Measurements from ENCODE around the gene MRTO4. TPM values are rescaled to one million over a fixed set of nuclear protein-coding genes. Genes with fewer than 3 reads are reported as not detected.

MRTO4 gene
- total RNA-seq, 1 experiment from 2014 or later, result 54.6 TPM

- Mint-ChIP-seq H3K4me3 (no peak overlapping the region), H3K27me3 (ENCODE audit: low read depth) (peaks cover 6% of the 10 kb centered on the region), H3K27ac (no peak overlapping the region), H3K4me1 (peaks cover 13% of the 10 kb centered on the region), H3K9me3 (no peaks in the 10 kb centered on the region), H3K36me3 (peaks cover 31% of the 10 kb centered on the region)
- CTCF ChIA-PET, result interaction anchor here (1.2 kb wide), 1 partner anchor 40 kb away, joined by 4 read pairs; no protein-coding TSS in a partner anchor
- POLR2A ChIA-PET, result no interaction called here
- no peak for ATAC-seq
- TF ChIP-seq E2F1 (CRISPR knock-in tag; IDR thresholded peaks at IDR 0.05) (no peak), MLX (CRISPR knock-in tag; IDR thresholded peaks at IDR 0.05) (no peak), TP53 (CRISPR knock-in tag; IDR thresholded peaks at IDR 0.05) (no peak), SMAD3 (CRISPR knock-in tag; IDR thresholded peaks at IDR 0.05; ENCODE audit: borderline replicate concordance) (no peak), IRF2 (CRISPR knock-in tag; IDR thresholded peaks at IDR 0.05; ENCODE audit: borderline replicate concordance, low read depth) (no peak), NR1H2 (CRISPR knock-in tag; IDR thresholded peaks at IDR 0.05) (no peak), ZBTB21 (CRISPR knock-in tag; IDR thresholded peaks at IDR 0.05; ENCODE audit: borderline replicate concordance) (no peak), ESRRA (CRISPR knock-in tag; IDR thresholded peaks at IDR 0.05; ENCODE audit: borderline replicate concordance) (no peak), ZNF671 (CRISPR knock-in tag; IDR thresholded peaks at IDR 0.05) (no peak), OVOL2 (CRISPR knock-in tag; IDR thresholded peaks at IDR 0.05; ENCODE audit: borderline replicate concordance) (no peak), ZBTB43 (CRISPR knock-in tag; IDR thresholded peaks at IDR 0.05) (no peak), JUN (CRISPR knock-in tag; IDR thresholded peaks at IDR 0.05) (no peak), IRF1 (CRISPR knock-in tag; IDR thresholded peaks at IDR 0.05) (no peak), ZNF121 (CRISPR knock-in tag; IDR thresholded peaks at IDR 0.05) (no peak), ZNF138 (CRISPR knock-in tag; conservative IDR thresholded peaks at IDR 0.05) (no peak), AFF4 (CRISPR knock-in tag; IDR thresholded peaks at IDR 0.05; ENCODE audit: borderline replicate concordance) (no peak), ATF6 (CRISPR knock-in tag; IDR thresholded peaks at IDR 0.05) (no peak)
- TF ChIP-seq, protein P1, sequence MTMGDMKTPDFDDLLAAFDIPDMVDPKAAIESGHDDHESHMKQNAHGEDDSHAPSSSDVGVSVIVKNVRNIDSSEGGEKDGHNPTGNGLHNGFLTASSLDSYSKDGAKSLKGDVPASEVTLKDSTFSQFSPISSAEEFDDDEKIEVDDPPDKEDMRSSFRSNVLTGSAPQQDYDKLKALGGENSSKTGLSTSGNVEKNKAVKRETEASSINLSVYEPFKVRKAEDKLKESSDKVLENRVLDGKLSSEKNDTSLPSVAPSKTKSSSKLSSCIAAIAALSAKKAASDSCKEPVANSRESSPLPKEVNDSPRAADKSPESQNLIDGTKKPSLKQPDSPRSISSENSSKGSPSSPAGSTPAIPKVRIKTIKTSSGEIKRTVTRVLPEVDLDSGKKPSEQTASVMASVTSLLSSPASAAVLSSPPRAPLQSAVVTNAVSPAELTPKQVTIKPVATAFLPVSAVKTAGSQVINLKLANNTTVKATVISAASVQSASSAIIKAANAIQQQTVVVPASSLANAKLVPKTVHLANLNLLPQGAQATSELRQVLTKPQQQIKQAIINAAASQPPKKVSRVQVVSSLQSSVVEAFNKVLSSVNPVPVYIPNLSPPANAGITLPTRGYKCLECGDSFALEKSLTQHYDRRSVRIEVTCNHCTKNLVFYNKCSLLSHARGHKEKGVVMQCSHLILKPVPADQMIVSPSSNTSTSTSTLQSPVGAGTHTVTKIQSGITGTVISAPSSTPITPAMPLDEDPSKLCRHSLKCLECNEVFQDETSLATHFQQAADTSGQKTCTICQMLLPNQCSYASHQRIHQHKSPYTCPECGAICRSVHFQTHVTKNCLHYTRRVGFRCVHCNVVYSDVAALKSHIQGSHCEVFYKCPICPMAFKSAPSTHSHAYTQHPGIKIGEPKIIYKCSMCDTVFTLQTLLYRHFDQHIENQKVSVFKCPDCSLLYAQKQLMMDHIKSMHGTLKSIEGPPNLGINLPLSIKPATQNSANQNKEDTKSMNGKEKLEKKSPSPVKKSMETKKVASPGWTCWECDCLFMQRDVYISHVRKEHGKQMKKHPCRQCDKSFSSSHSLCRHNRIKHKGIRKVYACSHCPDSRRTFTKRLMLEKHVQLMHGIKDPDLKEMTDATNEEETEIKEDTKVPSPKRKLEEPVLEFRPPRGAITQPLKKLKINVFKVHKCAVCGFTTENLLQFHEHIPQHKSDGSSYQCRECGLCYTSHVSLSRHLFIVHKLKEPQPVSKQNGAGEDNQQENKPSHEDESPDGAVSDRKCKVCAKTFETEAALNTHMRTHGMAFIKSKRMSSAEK (CRISPR knock-in tag; IDR thresholded peaks at IDR 0.05; ENCODE audit: borderline replicate concordance), result no peak
- TF ChIP-seq, protein P2, sequence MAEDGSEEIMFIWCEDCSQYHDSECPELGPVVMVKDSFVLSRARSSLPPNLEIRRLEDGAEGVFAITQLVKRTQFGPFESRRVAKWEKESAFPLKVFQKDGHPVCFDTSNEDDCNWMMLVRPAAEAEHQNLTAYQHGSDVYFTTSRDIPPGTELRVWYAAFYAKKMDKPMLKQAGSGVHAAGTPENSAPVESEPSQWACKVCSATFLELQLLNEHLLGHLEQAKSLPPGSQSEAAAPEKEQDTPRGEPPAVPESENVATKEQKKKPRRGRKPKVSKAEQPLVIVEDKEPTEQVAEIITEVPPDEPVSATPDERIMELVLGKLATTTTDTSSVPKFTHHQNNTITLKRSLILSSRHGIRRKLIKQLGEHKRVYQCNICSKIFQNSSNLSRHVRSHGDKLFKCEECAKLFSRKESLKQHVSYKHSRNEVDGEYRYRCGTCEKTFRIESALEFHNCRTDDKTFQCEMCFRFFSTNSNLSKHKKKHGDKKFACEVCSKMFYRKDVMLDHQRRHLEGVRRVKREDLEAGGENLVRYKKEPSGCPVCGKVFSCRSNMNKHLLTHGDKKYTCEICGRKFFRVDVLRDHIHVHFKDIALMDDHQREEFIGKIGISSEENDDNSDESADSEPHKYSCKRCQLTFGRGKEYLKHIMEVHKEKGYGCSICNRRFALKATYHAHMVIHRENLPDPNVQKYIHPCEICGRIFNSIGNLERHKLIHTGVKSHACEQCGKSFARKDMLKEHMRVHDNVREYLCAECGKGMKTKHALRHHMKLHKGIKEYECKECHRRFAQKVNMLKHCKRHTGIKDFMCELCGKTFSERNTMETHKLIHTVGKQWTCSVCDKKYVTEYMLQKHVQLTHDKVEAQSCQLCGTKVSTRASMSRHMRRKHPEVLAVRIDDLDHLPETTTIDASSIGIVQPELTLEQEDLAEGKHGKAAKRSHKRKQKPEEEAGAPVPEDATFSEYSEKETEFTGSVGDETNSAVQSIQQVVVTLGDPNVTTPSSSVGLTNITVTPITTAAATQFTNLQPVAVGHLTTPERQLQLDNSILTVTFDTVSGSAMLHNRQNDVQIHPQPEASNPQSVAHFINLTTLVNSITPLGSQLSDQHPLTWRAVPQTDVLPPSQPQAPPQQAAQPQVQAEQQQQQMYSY (CRISPR knock-in tag; IDR thresholded peaks at IDR 0.05), result no peak
- DNase-seq (ENCODE audit: low spot score), result no peak
Observed at GRCh38 chr1:19309123-19309813, 57.7 kb downstream of the MRTO4 start.
